Right lung (tissue), 5 donors: Measurements from ENCODE around the gene UQCRH. TPM values are rescaled to one million over a fixed set of nuclear protein-coding genes. Genes with fewer than 3 reads are reported as not detected.
"Not testable (repeated sequence)": the region's sequence is repeated elsewhere in the genome, so short reads cannot be mapped to it uniquely, and the experiment has no call there.

Experiments used
- DNase-seq, 2 donors: peaks; one replicate each; pipeline ENCODE4 v3.0.0-alpha.2; 2013
- polyA plus RNA-seq, 5 donors: library from polyadenylated mRNA; unstranded; fragments of 120-200 nt; gene quantifications; one replicate each; pipeline versions ENCODE4 v1.2.1 to v1.2.3, GENCODE V29; 2013; ENCODE audit warnings: inconsistent platforms in 1 of 5, low replicate concordance in 1 of 5; ENCODE audit not compliant: insufficient read length in 5 of 5, insufficient read depth in 1 of 5

The UQCRH gene
- polyA plus RNA-seq, 5 donors, result 304 to 405 (median 324) TPM

DNA sequence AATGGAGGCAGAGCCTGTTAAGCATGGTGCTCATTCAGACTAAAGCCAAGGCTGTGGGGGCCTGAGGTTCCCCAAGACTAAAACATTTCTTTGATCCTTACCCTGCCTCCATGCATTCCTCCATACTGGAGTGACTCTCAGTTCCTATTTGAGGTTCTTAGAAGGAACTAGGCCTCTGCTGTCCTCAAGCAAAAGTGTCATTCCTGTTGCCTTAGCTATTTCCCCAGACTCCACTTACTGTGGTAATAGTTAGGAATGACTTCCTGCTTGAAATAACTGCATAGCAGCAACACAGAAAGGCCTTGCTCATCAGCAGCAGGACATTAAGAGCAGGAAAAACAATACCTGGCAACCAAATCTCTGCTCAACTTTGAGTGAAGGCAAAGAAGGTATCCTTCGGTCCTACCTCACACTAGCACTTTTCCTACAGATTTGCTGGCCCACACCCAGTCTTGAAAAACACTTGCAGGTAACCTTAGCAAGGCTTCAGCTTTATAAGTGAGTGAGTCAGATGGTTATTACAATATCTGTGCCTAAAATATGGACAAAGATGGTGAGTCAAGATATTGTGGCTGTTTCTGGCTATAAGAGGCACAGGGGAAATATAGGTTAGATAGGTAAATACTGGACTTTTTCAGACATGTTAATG, 14.9 kb upstream of the UQCRH start:
- DNase-seq, result no peak

DNA sequence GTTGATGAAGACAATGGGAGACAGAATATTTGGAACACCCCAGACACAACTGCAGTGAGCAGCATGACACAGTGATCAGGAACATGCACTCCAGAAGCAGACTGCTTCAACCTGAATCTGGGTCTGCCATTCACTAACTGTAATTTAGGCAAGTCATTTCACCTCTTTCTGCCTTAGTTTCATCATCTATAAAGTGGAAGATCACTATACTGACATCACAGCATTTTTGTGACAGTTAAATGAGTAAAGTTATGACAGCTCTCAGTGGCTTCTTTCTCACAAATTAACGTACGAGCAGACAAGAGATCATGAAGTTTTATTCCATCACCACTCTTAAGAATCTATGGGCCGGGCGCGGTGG, 14.4 kb upstream of the UQCRH start:
- DNase-seq, result no peak

DNA sequence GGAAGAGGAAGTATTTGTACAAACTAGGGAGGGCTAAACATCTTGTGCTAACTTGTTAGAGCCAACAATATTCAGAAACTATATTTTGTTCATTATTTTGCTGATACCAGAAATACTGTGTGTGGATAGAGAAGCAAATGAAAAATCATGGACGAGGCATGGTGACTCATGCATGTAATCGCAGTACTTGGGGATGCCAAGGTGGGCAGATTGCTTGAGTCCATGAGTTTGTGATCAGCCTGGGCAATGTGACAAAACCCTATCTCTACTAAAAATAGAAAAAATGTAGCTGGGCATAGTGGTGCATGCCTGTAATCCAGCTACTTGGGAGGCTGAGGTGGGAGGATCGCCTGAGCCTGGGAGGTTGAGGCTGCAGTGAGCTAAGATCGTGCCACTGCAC, 13.5 kb upstream of the UQCRH start:
- DNase-seq, result no peak

DNA sequence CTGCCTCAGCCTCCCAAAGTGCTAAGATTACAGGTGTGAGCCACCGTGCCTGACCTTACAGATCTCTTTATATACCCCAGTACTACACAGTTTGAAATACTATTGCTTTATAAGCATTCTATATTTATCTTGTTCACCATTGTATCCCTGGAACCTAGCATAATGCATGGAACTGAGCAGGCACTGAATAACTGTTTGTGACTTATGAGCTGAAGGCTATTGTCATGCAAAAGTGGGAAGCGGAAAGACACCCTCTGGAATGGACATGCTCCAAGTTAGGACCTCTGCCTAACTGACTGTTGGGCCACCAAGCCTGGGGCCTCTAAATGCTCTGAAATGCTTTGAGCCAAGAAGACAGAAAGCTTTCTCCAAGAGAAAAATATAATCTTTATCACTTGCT, 8.2 kb upstream of the UQCRH start:
- DNase-seq, result no peak

DNA sequence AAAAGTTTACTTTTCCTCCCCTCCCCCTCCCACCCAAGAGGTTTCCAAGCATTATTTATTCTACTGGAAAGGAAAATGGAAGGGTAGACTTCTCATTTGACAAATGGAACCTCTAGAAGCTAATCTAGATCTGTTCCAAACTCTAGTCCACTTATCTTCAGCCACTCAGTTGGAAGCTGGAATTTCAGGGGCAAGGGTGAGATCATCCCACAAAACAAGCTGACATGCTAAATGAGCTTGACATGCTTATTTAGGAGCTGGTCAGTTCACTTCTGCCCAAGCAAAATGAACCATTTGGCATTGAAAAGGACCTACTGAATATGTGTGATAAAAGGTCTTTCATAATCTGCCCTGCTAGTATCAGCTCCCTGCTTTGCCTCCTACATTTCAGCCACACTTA, 5.1 kb upstream of the UQCRH start:
- no peak for DNase-seq

DNA sequence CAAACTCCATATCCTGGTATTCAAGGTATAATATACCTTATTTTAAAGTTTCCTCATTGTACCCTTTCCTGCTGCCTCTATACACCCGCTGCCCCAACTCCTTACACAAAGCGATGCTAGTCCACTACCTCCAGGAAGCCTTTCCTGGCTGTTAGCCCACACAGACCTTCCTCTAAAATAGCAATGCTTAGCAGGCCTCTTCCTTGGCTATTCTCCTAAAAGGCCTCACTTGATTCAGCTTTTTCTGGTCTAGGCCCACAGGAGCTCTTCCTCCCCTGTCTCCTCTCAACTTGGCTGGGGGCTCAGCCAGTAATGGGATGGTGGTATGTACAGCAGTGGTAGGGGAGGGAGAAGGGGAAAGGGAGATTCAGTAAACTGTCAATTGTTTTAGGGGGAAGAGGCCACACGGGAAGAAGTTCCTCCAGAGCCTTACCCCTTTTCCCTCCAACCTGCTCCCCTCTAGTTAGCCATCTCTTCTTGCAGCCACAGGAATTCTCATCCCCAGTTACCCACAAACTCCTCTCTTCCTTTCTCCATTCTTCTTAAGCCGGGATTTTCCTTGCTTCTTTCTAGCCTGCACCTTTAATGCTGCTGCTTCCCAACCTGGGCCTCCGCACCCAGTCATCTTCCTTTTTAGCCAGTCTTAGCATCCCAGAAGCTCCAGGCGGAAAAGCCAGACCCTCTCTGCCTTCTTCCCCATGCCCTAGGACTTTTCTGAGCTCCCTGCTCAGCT, 2.7 kb upstream of the UQCRH start:
- no peak for DNase-seq

DNA sequence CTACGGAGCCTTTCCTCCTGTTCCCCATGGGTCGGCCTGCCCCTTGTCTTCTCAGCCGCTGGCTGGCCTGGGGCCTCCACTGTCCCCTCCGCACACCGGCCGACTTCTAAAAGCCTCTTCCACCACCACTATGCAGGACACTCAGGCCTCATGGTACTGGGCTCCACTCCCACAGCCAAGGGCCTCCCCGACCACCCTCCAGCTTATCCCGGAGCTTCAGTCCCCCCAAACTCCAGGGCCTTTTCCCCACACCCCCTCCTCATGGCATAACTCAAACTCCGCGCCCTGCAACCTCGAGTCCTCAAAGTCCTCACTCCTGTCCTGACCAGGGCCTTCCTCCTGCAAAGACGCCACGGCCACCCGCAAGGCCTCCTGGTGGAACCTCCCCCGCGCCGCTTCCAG, 2.1 kb upstream of the UQCRH start:
- DNase-seq, result no peak

DNA sequence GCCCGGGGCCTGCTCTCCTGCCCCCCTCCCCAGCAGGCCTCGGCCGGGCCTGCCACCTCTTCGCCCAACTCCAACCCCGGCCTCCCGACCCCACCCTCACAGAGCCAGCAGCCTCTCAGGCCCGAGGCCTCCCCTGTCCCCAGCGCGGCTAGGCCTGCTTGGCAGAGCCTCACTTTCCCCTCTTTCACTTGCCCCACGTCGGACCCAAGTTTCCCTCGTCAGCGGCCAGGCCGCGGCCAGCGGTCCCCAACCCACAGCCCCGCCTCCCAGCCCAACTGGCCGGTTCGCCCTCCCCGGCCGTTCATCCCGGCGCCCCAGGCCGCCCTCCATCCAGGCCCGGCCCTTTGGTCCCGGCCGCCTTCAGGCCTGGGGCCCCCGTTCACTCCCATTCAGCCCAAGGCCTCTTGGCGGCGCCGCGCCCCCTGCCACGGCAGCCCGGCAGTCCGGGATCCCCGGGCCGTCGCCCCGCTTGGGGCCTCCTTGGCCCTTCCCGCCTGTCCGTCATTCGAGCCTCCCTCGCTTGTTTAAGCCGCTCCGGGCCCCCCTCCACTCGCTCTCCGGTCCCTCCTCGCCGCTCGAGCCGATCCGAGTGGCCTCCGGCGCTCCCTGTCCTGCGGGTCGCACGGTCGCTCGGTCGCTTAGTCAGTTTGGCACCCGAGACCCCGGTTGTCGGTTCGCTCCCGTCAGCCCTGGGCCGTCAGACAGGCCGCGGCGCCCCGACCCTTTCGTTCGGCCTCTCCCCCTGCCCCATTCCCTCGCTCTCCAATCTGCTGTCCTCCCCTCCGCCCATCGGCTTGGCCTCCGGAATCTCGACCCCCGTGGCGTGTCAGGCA, 1.5 kb upstream of the UQCRH start:
- peak; percentile 56 to 77 for DNase-seq

DNA sequence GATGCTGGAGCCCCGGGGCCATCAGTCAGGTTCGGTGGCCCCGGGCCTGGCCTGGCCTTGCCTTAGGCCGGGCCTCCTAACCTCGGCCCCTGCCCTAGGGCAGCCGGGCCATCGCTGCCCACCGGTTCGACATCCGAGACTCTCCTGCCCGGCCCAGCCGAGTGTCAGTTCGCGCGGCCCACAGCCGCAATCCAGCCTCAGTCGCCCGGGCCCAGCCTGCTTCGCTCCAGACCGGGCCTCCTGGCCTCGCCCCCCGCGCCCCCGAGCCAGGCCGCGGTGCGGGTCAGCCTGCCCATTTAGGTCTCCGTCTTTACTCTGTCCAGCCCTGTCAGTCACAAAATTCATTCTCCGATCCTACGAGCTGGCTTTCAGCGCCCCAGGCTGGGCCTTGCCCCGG, 859 bp upstream of the UQCRH start:
- DNase-seq, result peak in 1 of 2 donors; percentile 53

DNA sequence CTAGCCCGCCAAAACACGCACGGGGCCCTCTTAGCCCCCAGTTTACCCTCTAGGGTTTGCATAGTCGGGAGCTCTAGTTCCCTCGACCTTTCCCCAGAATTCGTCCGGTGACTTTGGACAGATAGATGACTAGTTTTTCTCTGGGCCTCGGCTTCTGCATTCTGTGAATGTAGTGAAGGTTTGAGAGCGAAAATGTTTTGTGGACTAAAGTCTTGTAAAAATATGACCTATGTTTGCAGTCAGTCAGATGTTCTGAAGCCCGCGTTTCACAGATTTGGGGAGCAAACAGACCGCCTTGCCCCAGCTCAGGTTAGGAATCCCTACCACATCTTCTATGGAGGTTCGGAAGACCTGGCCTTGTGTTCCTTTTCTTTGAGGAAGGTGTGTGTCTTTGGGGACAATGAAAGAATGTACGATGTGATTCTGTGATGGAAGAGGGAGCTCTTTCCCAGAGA, 401 bp downstream of the UQCRH start:
- no peak for DNase-seq

DNA sequence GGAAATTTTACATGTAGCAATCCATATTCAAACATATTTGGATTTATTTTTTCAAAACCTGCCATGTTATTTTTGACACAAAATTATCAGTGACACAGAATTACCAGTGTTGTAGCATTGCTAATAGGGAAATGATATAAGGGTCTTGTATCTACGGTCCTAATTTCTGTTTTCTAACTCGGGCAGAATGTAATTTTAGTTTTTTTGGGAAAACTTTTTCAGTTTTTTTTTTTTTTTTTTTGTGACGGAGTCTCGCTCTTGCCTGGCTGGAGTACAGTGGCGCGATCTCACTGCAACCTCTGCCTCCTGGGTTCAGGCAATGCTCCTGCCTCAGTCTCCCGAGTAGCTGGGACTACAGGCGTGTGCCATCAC, 2.6 kb downstream of the UQCRH start:
- DNase-seq, result no peak

DNA sequence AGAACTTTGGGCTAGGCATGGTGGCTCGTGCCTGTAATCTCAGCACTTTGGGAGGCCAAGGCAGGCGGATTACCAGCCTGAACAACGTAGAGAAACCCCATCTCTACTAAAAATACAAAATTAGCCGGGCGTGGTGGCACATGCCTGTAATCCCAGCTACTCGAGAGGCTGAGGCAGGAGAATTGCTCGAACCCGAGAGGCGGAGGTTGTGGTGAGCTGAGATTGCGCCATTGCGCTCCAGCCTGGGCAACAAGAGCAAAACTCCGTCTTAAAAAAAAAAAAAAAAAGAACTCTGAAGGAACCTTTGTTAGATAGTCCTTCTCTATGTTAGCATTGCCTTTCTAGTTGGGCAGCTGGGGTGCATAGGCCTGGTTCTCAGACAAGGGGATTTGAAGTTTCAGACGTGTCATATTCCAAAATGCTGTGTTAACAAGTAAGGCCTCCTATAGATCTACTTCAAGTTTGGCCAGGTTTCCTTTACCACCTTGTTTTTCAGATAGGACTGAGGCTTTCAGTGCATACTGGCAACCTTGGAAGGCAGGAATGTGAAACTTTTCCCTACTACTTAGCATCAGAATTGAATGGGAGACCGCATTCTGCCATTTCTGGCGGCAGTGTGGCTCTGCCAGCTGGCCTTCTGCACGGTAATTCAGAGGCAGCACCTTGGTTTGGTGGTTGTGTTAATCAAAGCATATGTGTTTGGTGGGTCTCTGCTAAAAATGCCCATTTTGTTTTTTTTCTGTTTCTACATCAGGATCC, 6.1 kb downstream of the UQCRH start:
- no peak for DNase-seq

DNA sequence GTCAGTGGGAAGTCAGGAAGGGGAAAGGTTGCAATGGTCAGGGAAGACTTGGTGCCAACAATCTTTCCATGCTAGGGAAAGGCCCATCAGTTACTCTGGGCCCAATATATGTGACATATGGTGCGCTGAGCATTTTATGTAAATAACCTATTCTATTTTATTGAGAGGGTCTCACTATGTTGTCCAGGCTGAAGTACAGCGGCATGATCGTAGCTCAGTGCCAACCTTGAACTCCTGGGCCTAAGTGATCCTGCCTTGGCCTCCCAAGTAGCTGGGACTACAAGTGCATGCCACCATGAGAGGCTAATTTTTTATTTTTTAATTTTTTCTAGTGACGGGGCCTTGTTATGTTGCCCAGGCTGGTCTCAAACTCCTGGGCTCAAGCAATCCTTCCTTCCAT, 6.8 kb downstream of the UQCRH start:
- DNase-seq, result no peak

DNA sequence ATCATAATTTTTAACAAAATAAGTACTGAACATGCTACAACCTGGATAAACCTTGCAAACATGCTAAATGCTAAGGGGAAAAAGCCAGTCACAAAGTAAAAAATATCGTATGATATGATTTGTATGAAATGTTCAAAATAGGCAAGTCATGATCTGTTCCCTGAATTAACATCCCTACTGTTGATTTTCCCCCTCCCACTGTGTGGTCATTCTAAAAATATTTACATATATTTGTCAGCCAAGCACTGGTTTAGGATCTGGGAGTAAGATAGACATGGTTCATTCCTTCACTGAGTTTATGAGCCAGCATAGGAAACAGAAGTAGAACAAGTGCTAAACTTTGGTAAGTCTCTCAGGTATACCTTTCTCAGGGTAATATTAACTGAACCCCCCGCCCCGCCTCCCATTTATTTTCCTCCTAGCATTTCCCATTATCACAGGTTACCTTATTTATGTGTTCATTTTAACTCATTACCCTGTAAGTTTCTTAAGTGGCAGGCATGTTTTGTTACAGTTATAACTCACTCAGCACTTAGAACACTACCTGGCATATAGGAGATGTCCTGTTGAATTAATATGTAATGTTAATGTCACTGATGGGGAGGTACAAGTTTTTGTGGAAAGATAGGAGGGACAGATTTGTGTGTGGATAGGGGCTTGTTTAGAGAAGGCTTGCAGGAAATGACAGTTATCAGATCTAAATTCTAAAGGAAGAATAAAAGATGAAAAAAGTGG, 12.3 kb downstream of the UQCRH start:
- DNase-seq, result no peak

DNA sequence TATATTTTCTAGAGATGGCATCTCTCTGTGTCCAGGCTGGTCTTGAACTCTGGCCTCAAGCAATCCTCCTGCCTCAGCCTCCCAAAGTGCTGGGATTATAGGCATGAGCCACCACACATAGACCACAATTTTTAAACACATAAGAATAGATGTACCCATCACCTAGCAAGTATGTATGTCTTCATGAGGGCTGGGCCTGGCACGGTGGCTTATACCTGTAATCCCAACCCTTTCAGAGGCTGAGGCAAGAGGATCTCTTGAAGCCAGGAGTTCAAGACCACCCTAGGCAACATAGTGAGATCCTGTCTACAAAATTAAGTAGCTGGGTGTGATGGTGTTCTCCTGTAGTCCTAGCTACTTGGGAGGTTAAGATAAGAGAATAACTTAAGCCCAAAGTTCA, 13.8 kb downstream of the UQCRH start:
- DNase-seq, result no peak

DNA sequence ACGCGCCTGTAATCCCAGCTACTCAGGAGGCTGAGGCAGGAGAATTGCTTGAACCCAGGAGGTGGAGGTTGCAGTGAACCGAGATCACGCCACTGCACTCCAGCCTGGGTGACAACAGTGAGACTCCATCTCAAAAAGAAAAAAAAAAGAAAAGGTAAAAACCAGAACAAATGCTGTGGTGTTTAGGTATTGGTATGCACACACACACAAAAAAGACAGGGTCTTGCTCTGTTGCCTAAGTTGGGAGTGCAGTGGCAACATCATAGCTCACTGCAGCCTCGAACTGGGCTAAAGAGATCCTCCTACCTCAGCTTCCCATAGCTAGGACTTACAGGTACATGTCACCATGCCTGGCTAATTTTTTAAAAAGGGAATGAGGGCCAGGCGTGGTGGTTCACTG, 15.8 kb downstream of the UQCRH start:
- DNase-seq, result not testable (repeated sequence)

DNA sequence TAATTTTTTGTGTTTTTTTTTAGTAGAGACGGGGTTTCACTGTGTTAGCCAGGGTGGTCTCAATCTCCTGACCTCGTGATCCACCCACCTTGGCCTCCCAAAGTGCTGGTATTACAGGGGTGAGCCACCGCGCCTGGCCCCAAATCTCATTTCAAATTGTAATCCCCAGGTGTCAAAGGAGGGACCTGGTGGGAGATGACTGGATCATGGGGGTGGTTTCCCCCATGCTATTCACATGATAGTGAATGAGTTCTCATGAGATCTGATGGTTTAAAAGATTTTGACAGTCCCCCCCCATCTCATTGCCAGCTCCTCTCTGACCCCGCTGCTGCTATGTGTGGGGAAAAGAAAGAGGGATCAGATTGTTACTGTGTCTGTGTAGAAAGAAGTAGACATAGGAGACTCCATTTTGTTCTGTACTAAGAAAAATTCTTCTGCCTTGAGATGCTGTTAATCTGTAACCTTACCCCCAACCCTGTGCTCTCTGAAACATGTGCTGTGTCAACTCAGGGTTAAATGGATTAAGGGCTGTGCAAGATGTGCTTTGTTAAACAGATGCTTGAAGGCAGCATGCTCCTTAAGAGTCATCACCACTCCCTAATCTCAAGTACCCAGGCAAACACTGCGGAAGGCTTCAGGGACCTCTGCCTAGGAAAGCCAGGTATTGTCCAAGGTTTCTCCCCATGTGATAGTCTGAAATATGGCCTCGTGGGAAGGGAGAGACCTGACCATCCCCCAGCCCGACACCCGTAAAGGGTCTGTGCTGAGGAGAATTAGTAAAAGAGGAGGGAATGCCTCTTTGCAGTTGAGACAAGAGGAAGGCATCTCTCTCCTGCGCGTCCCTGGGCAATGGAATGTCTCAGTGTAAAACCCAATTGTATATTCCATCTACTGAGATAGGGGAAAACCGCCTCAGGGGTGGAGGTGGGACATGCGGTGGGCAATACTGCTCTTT, 16.7 kb downstream of the UQCRH start:
- DNase-seq, result not testable (repeated sequence)

DNA sequence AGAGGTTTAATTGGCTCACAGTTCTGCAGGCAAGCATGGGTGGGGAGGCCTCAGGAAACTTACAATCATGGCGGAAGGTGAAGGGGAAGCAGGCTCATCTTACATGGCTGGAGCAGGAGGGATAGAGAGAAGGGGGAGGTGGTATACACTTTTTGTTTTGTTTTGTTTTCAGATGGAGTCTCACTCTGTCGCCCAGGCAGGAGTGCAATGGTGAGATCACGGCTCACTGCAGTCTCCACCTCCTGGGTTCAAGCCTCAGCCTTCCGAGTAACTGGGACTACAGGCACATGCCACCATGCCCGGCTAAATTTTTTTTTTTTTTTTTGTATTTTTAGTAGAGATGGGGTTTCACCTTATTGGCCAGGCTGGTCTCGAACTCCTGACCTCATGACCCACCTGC, 18.7 kb downstream of the UQCRH start:
- not testable (repeated sequence) for DNase-seq

DNA sequence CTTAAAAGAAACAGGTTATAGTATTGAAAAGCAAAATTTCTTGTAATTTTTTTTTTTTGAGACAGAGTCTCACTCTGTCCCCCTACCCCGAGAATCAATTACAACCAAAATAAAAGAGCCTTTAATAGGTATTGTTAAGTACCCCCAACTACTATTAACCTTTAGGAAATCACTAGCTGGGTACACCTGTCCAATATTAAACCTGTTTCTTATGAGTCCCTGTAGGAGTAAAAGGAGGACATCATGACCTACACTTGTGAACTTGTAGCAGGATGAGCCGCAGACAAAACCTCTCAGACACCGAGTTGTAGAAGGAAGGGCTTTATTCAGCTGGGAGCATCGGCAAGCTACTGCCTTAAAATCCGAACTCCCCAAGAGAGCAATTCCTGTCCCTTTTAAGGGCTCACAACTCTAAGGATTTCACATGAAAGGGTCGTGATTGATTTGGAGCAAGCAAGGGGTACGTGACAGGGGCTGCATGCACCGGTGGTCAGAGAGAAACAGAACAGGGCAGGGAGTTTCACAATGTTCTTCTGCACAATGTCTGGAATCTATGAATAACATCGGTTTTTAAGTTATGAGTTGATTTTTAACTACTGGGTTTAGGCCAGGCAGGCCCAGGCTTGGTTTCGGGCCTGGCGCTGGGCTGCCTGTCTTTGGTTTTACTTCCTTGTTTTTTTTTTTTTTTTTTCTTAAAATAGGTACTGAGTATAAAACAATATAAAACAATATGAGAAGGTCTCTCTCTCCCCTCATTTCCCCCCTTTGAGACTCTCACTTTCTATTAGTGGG, 22.0 kb downstream of the UQCRH start:
- not testable (repeated sequence) for DNase-seq
